GM23338 (cell line): ENCODE measurements around the gene CNDP2. TPM values are rescaled to one million over a fixed set of nuclear protein-coding genes. Genes with fewer than 3 reads are reported as not detected.

Source experiments
- ATAC-seq: fragments of 200-7000 bp; cut with Tn5 transposase; 3 replicates; pipeline ENCODE4 v1.9.1; 2020
- DNase-seq: peaks from one replicate; pipeline ENCODE4 v3.0.0-alpha.2; 2015; ENCODE audit warnings: low spot score
- H2AFZ ChIP-seq: fragments of 200-600 bp; sonication (generic); 2 replicates; pipeline ENCODE4 v1.8.0; 2016; ENCODE audit warnings: antibody characterized with exemption, mild to moderate bottlenecking, moderate library complexity
- H3F3A ChIP-seq: fragments of 200-600 bp; sonication (generic); replicated peaks from 2 replicates; pipeline ENCODE4 v1.8.0; 2017; ENCODE audit warnings: antibody characterized with exemption, mixed run types, low read depth
- H3K27ac ChIP-seq: fragments of 200-600 bp; sonication (generic); 2 replicates; pipeline ENCODE4 v1.6.1; 2016; ENCODE audit warnings: low read depth
- H3K27me3 ChIP-seq: fragments of 200-600 bp; sonication (generic); 2 replicates; pipeline ENCODE4 v1.8.0; 2016; ENCODE audit warnings: mild to moderate bottlenecking, mixed run types, moderate library complexity; ENCODE audit not compliant: insufficient read depth
- H3K36me3 ChIP-seq: fragments of 200-600 bp; sonication (generic); 2 replicates; pipeline ENCODE4 v1.8.0; 2016; ENCODE audit warnings: mild to moderate bottlenecking; ENCODE audit not compliant: insufficient read depth
- H3K4me1 ChIP-seq: fragments of 200-600 bp; sonication (generic); 2 replicates; pipeline ENCODE4 v1.8.0; 2016; ENCODE audit warnings: mild to moderate bottlenecking, moderate library complexity; ENCODE audit not compliant: insufficient read depth
- H3K4me2 ChIP-seq: fragments of 200-600 bp; sonication (generic); 2 replicates; pipeline ENCODE4 v1.7.1; 2017; ENCODE audit warnings: mixed run types
- H3K4me3 ChIP-seq: fragments of 200-600 bp; sonication (generic); 2 replicates; pipeline ENCODE4 v1.6.1; 2016; ENCODE audit warnings: mixed run types
- H3K79me2 ChIP-seq: fragments of 200-600 bp; sonication (generic); replicated peaks from 2 replicates; pipeline ENCODE4 v1.8.0; 2017; ENCODE audit warnings: mild to moderate bottlenecking; ENCODE audit not compliant: insufficient read depth
- H3K9me2 ChIP-seq: fragments of 200-600 bp; sonication (generic); 2 replicates; pipeline ENCODE4 v1.8.0; 2017; ENCODE audit not compliant: insufficient read depth
- H4K20me1 ChIP-seq: fragments of 200-600 bp; sonication (generic); replicated peaks from 2 replicates; pipeline ENCODE4 v1.8.0; 2017; ENCODE audit warnings: mild to moderate bottlenecking; ENCODE audit not compliant: insufficient read depth
- H3K27ac Mint-ChIP-seq: 2 replicates; pipeline ENCODE4 v1.8.0; 2020; ENCODE audit warnings: inconsistent platforms, mild to moderate bottlenecking, moderate library complexity, mixed read lengths
- H3K27me3 Mint-ChIP-seq: 3 replicates; pipeline ENCODE4 v1.8.0; 2022; ENCODE audit warnings: low read depth, mild to moderate bottlenecking, moderate library complexity, mixed read lengths, inconsistent platforms; ENCODE audit not compliant: insufficient read depth, poor library complexity
- H3K36me3 Mint-ChIP-seq: 3 replicates; pipeline ENCODE4 v1.8.0; 2021; ENCODE audit warnings: low read depth, mild to moderate bottlenecking, inconsistent platforms, moderate library complexity, mixed read lengths
- H3K4me1 Mint-ChIP-seq: 3 replicates; pipeline ENCODE4 v1.8.0; 2020; ENCODE audit warnings: mild to moderate bottlenecking, inconsistent platforms, mixed read lengths
- H3K4me3 Mint-ChIP-seq: 3 replicates; pipeline ENCODE4 v1.8.0; 2021; ENCODE audit warnings: moderate library complexity, mild to moderate bottlenecking, inconsistent platforms, mixed read lengths
- H3K9me3 Mint-ChIP-seq: 3 replicates; pipeline ENCODE4 v1.8.0; 2020; ENCODE audit warnings: moderate library complexity, mild to moderate bottlenecking, inconsistent platforms, mixed read lengths
- CREB1 ChIP-seq: fragments of 250-450 bp; sonication (Bioruptor Pico); IDR thresholded peaks from 2 replicates; pipeline ENCODE4 v1.5.0; 2020; ENCODE audit warnings: low read depth, mild to moderate bottlenecking, moderate library complexity
- CTCF ChIP-seq, 2 experiments: fragments of 200-600 bp in 1 of 2; sonication (generic) in 1 of 2; conservative IDR thresholded peaks; 2 replicates each; pipeline versions ENCODE4 v1.5.1 to v1.6.1; 2016 to 2017; ENCODE audit warnings: antibody characterized with exemption in 2 of 2, low read depth in 2 of 2, mild to moderate bottlenecking in 2 of 2, moderate library complexity in 1 of 2
- EZH2 ChIP-seq: fragments of 200-600 bp; sonication (generic); IDR thresholded peaks from one replicate; pipeline ENCODE4 v1.8.0; 2017; ENCODE audit warnings: antibody characterized with exemption, mild to moderate bottlenecking, low read depth; ENCODE audit not compliant: unreplicated experiment
- JUNB ChIP-seq: IDR thresholded peaks from one replicate; pipeline ENCODE4 v1.6.1; 2016; ENCODE audit warnings: antibody characterized with exemption; ENCODE audit not compliant: unreplicated experiment
- NANOG ChIP-seq: IDR thresholded peaks from 2 replicates; pipeline ENCODE4 v1.6.1; 2016; ENCODE audit warnings: antibody characterized with exemption, borderline replicate concordance
- REST ChIP-seq: IDR thresholded peaks from one replicate; pipeline ENCODE4 v1.6.1; 2018; ENCODE audit warnings: antibody characterized with exemption; ENCODE audit not compliant: unreplicated experiment
- STAT1 ChIP-seq: IDR thresholded peaks from one replicate; pipeline ENCODE4 v1.6.1; 2016; ENCODE audit warnings: antibody characterized with exemption; ENCODE audit not compliant: unreplicated experiment
- ZNF114 ChIP-seq: fragments of 250-450 bp; sonication (Bioruptor Pico); IDR thresholded peaks from 2 replicates; pipeline ENCODE4 v1.5.0; 2020; ENCODE audit warnings: mild to moderate bottlenecking, moderate library complexity
- ZNF331 ChIP-seq: fragments of 250-450 bp; sonication (Bioruptor Pico); IDR thresholded peaks from 2 replicates; pipeline ENCODE4 v1.5.0; 2020; ENCODE audit warnings: low read depth, mild to moderate bottlenecking, moderate library complexity
- ZNF462 ChIP-seq: fragments of 250-450 bp; sonication (Bioruptor Pico); IDR thresholded peaks from 2 replicates; pipeline ENCODE4 v1.5.0; 2020; ENCODE audit warnings: mild to moderate bottlenecking, moderate library complexity
- polyA plus RNA-seq: library from polyadenylated mRNA; unstranded; fragments of >200 nt; fragmentation: Nextera tagmentation; extraction: Ambion mirVana; gene quantifications from 2 replicates; pipeline ENCODE4 v1.2.1, GENCODE V29; 2016
- total RNA-seq: library from RNA; depleted of rRNA; stranded (reverse); fragments of >200 nt; shearing (Covaris generic); gene quantifications from 2 replicates; pipeline ENCODE4 v1.2.3, GENCODE V29; 2014

The CNDP2 gene
- total and polyA plus RNA-seq, 2 experiments from 2014 or later, result 116 to 175 TPM

GRCh38 chr18:74558096-74558495, 61.9 kb downstream of the CNDP2 start (continued):
- TF ChIP-seq REST, result no peak

- H2AFZ ChIP-seq, result no peak overlapping the region
- TF ChIP-seq CTCF (conservative IDR thresholded peaks at IDR 0.05; ENCODE audit: low read depth in 2 of 2), result no peak
- TF ChIP-seq ZNF331 (CRISPR knock-in tag), result no peak
- no peak for TF ChIP-seq REST
- no peak for TF ChIP-seq STAT1
- TF ChIP-seq ZNF114 (CRISPR knock-in tag), result no peak
- TF ChIP-seq JUNB, result no peak
- no peak for TF ChIP-seq ZNF462
- TF ChIP-seq EZH2, result no peak
- TF ChIP-seq CREB1 (CRISPR knock-in tag), result no peak
- TF ChIP-seq NANOG, result no peak
These were observed 66.1 kb downstream of the CNDP2 start for GRCh38 chr18:74562131-74562730.

More at GRCh38 chr18:74562131-74562730, 66.1 kb downstream of the CNDP2 start:
- Mint-ChIP-seq H3K36me3 (peaks cover 18% of the 10 kb centered on the region), H3K9me3 (peaks cover 35% of the 10 kb centered on the region), H3K4me1 (no peaks in the 10 kb centered on the region), H3K4me3 (no peak overlapping the region), H3K27ac (no peak overlapping the region), H3K27me3 (peaks cover 4% of the 10 kb centered on the region)
- Histone ChIP-seq H3K4me3 (no peak overlapping the region), H3K4me1 (no peaks in the 10 kb centered on the region), H3K79me2 (no peaks in the 10 kb centered on the region), H3K27me3 (no peaks in the 10 kb centered on the region), H3K4me2 (no peak overlapping the region), H3K9me2 (no peaks in the 10 kb centered on the region), H4K20me1 (no peaks in the 10 kb centered on the region), H3K27ac (no peak overlapping the region), H3K36me3 (no peaks in the 10 kb centered on the region), H3F3A (no peaks in the 10 kb centered on the region)
- DNase-seq, result no peak
- no peak for ATAC-seq
